NCI-H2081 treated with DMSO at 0.1 percent for 48 hours (cell line): Measurements from ENCODE around the gene SCARB2.

Experiments used
- DNase-seq: peaks from one replicate; lab custom pipeline; 2025; lab: John Stamatoyannopoulos, UW

SCARB2 gene

DNA sequence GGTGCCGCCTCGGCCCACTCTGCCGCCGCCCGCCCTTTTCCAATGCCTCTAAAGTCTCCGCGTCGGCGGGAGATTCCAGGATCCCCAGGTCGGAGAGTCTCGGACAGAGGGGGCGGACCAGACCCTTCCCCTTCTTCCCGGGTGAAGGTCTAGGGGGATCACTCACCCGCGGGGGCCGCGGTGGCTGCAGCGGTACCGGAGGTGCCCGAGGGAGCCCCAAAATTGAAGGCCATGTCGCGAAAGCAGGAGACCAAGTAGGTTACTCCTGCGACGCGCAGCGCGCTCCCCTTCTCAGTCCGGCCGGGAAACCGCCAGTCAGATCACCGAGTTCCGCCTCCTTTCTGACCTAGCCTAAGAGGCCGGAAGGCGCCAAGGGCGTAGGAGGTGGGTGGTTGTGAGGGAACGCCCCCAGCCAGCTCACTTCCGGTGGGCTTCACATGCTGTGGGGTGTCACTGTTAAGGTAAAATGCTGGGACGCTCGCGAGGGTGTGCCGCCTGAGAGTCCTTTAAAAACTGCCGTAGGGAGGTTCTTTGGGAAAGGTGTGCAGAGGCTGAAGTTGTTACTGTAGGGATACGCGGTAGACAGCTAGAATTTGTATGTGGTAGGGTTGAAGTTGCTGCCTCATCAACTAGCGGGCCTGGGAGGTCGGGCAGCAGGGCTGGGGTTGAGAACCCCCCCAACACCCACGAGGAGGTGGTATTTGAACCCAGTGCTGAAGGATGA, 65.3 kb downstream of the SCARB2 start, which contains the start of gene NUP54:
Gene NUP54, minus strand, starts transcription at position 256 of the 724 bp plus-strand sequence. Its CDS starts 23 bp downstream, at position 233.
- DNase-seq: peak; percentile 35

DNA sequence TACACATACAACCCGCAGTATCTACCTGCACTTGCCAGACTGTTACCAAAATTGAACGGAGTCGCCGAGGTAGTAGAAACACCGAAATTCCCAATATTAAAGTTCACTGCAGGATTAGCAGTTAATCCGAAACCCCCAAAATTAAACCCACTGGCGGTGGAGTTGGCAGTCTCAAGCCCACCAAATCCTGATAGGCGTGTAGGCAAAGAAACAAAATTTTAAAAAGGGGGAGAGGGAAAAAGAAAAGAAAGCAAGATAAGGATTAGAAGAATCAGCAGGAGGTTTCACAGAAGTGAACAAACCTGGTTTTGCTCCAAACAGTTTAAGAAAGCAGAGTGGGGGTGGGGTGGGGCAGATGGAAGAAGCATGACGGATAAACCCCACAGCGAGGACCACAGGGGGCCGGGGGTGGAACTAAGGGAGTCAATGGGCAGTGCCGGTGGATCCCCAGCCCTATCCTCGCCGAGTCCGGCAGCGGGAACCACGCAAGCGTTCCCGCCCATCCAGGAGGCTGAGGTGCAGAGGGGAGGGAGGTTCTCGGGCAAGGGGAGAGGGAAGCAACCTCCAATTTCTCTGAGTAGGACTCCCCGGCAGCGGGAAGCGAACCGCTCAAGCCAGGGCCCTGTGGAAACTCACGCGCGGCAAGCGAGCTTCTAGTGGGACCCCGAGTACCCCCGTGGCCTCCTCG, 66.0 kb downstream of the SCARB2 start:
- DNase-seq: peak; percentile 10

DNA sequence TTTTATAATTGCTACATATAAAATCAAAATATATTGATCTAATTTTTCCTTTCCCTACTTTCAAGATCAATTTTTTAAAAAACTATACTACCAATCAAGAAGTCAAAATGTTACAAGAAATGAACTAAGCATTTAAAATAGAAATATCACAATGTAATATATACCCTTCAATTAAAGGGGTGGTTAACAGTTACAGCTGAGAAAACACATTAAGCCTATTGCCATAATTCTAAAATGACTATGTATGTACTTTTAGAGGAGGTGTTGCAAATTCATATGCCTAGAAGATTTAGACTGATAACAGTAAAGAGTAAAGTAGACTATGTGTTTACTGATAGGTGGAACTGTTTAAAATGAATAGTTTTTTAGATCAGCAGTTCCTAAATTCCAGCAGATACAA, 69.1 kb downstream of the SCARB2 start:
- DNase-seq: no peak

DNA sequence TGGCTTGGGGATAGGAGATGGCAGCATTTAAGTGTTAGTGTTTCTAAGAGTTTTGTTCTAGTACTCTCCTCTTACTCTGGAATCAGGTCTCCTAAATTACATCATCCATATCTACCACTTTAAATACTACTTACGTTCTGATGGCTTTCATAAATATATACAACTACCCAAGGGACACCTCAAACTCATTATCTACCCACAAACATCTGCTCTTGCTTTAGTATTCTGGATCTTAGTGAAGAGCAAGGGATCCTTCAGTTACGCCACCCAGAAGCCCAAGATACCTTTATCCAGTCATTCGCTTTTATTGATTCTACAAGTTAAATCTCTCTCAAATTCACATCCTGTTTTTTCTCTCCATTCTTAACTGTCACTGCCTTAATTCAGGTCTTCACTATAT, 72.4 kb downstream of the SCARB2 start:
- DNase-seq: no peak

DNA sequence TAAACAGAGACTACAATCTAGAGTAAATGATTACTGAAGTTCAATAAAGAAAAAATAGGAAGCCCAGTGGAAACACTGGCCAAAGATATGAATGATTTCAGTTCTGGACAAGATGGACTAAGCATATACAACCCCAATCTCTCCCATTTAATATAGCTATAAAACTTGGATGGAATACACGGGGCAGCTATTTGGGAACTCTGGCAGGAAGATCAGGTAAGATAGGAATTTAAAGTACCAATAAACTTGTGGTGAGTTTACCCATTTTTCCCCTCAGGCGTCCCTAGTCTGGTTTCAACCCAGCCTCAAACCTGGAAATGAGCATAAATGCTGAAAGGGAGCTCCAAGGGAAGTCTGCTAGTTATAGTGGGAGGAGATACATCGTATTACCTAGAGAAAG, 85.9 kb downstream of the SCARB2 start:
- DNase-seq: no peak

DNA sequence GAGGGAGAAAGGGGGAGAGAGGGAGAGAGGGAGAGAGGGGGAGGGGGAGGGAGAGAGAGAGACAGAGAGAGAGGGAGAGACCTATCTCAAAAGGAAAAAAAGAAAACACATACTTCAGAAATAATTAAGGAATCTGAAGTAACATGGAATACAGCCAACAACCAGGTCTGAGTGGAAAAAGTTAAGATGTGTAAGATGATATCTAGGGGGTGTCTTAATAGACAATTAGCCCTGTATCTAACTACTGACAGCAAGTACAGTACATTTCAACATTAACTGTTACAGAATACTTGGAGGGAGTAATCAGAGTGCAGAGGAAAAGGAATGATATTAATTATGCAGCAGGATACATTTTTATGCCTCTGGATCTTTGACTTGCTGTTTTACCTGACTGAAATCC, 87.8 kb downstream of the SCARB2 start:
- no peak for DNase-seq

DNA sequence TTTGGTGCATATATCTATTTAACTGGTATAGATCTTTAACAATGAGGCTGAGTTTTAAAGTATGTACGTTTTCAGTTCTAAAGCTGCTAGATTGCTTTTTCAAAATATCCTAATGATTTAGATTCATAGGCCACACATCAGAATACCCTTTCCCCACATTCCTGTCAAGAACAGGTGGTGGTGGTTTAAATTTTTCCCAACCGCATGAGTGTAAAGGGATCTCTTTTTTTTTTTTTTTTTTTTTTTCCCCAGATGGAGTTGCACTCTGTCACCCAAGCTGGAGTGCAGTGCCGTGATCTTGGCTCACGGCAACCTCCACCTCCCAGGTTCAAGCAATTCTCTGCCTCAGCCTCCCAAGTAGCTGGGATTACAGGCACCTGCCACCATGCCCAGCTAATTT, 93.4 kb downstream of the SCARB2 start:
- no peak for DNase-seq

DNA sequence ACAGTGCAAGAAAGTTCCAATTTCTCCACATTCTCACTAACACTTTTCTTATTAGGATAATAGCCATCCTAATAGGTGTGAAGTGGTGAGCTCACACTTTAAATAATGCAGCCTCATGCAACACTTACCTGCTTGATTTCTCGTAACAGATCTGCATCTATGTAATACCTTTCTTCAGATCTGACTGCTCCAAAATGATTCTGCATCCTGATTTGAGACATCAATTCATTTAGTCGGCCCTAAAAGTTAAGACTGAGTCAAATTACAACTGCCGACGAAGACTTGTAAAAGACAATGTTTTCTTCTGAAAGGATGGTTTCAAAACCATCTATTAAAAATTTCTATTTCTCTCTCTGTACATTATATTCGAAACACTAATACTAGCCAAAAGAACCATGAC, 96.1 kb downstream of the SCARB2 start:
- no peak for DNase-seq

DNA sequence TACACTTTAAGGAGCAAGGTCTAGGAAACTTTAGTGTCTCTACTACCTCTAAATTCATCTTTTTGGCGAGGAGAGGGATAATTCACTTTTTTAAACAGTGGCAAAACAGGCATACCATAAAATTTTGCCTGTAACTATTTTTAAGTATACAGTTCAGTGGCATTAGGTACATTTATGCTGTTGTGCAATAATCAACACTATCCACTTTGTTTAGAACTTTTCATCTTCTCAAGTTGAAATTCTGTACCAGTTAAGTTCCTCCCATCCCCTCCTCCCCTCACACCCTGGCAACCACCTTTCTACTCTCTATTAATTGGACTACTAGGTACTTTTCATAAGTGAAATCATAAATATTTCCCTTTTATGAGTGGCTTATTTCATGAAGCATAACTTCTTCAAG, 96.8 kb downstream of the SCARB2 start:
- no peak for DNase-seq
